ENCODE data around the gene FGR. TPM values are rescaled to one million over a fixed set of nuclear protein-coding genes. Genes with fewer than 3 reads are reported as not detected.
A peak's percentile ranks its signal among the peaks of the same experiment; 100 is the strongest.

The FGR gene
- total and polyA plus RNA-seq, 2 of the 13 experiments (the other 11 are each of a cell fraction or from before 2014, with no cell fraction given) = not detected

GRCh38 chr1:27607239-27607804, 27.7 kb downstream of the FGR start (continued):
- TF ChIP-seq ZBTB25 (CRISPR knock-in tag; IDR thresholded peaks at IDR 0.05) (peak; percentile 42), ESRRA (CRISPR knock-in tag; IDR thresholded peaks at IDR 0.05; ENCODE audit: low read depth) (peak; percentile 93), ZNF75D (CRISPR knock-in tag; IDR thresholded peaks at IDR 0.05; ENCODE audit: borderline replicate concordance) (no peak), ZBTB34 (CRISPR knock-in tag; IDR thresholded peaks at IDR 0.05) (peak; percentile 74), ZFP90 (CRISPR knock-in tag; IDR thresholded peaks at IDR 0.05; ENCODE audit: borderline replicate concordance) (peak; percentile 89), THAP11 (CRISPR knock-in tag; IDR thresholded peaks at IDR 0.05) (peak; percentile 90), CEBPG (CRISPR knock-in tag; IDR thresholded peaks at IDR 0.05) (peak; percentile 42; the same call in 1 of the 2 replicates), ZNF460 (CRISPR knock-in tag; IDR thresholded peaks at IDR 0.05; ENCODE audit: borderline replicate concordance) (peak; percentile 74; the same call in 1 of the 2 replicates), PRPF4 (IDR thresholded peaks at IDR 0.05; ENCODE audit: low read depth, low read length, poor library complexity, severe bottlenecking) (no peak), ZNF260 (CRISPR knock-in tag; IDR thresholded peaks at IDR 0.05; ENCODE audit: borderline replicate concordance, low read depth) (no peak), GTF3A (CRISPR knock-in tag; conservative IDR thresholded peaks at IDR 0.05) (peak; percentile 65; the same call in 1 of the 2 replicates), ZNF503 (CRISPR knock-in tag; IDR thresholded peaks at IDR 0.05) (peak; percentile 98), KDM5A (IDR thresholded peaks at IDR 0.05; ENCODE audit: borderline replicate concordance, low read length) (no peak), KDM3A (CRISPR knock-in tag; IDR thresholded peaks at IDR 0.05; ENCODE audit: low read depth) (peak; percentile 95), BRCA1 (CRISPR knock-in tag; IDR thresholded peaks at IDR 0.05) (no peak), DR1 (CRISPR knock-in tag; IDR thresholded peaks at IDR 0.05) (no peak), GFI1 (CRISPR knock-in tag; IDR thresholded peaks at IDR 0.05; ENCODE audit: borderline replicate concordance) (peak; percentile 89), MIER3 (CRISPR knock-in tag; IDR thresholded peaks at IDR 0.05; ENCODE audit: borderline replicate concordance) (peak; percentile 92), ISX (CRISPR knock-in tag; conservative IDR thresholded peaks at IDR 0.05) (no peak), REXO4 (CRISPR knock-in tag; IDR thresholded peaks at IDR 0.05; ENCODE audit: borderline replicate concordance) (no peak), ELF4 (CRISPR knock-in tag; IDR thresholded peaks at IDR 0.05; ENCODE audit: borderline replicate concordance) (no peak), ZNF18 (CRISPR knock-in tag; IDR thresholded peaks at IDR 0.05; ENCODE audit: insufficient replicate concordance) (peak; percentile 97), ZNF883 (CRISPR knock-in tag; IDR thresholded peaks at IDR 0.05; ENCODE audit: not compliant biosample characterization) (peak; percentile 67), HNRNPH1 (optimal IDR thresholded peaks at IDR 0.05; ENCODE audit: low read depth, low read length) (no peak), ZNF740 (CRISPR knock-in tag; IDR thresholded peaks at IDR 0.05) (peak; percentile 85)
